ENCODE results near the gene ZNF79.

The ZNF79 gene

DNA sequence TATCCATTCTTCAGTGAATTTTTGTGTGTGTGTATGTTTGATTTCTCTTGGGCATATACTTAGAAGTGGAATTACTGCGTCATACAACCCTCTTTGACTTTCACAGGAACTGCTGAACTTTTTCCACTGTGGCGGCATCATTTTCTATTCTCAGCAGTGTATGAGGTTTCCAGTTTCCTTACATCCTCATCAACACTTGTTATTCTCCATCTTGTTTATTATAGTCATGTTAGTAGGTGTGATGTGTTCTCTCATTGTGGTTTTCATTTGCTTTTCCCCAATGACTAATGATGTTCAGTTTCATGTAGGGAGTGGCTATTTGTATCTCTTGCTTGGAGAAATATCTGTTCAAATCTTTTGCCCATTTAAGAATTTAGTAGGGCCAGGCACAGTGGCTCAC lies 2.6 kb downstream of the ZNF79 start:
- no peak for DNase-seq (ENCODE audit: low read depth)

DNA sequence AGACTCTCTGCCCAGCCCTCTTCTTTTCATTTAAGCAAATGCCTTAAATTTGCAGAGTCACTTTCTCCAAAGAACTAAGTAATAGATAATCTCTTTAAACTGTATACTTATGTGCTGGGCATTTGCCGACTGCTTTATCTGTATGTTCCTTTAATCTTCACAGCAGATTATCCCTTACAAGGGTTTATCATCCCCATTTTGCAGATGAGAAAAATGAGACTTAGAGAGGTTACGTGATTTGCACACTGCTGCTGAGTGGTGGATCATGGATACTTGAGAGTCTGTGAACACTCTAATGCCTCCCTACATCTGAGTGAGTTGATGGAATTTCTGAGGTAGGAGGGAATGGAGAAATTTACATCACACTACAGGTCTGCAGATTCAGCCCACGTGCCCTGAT lies 4.2 kb downstream of the ZNF79 start:
- DNase-seq (ENCODE audit: low read depth) = no peak

DNA sequence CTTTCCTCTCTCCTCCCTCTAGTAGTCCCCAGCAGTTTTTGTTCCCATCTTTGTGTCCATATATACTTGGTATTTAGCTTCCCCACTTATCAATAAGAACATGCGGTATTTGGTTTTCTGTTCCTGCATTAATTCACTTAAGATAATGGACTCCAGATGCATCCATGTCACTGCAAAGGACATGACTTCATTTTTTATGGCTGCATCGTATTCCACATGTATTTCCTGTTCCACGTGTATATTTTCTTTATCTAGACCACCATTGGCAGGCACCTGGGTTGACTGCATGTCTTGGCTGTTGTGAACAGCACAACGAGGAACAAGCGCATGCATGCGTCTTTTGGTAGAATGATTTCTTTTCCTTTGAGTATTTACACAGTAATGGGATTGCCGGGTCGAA lies 6.2 kb downstream of the ZNF79 start:
- no peak for DNase-seq (ENCODE audit: low read depth)

DNA sequence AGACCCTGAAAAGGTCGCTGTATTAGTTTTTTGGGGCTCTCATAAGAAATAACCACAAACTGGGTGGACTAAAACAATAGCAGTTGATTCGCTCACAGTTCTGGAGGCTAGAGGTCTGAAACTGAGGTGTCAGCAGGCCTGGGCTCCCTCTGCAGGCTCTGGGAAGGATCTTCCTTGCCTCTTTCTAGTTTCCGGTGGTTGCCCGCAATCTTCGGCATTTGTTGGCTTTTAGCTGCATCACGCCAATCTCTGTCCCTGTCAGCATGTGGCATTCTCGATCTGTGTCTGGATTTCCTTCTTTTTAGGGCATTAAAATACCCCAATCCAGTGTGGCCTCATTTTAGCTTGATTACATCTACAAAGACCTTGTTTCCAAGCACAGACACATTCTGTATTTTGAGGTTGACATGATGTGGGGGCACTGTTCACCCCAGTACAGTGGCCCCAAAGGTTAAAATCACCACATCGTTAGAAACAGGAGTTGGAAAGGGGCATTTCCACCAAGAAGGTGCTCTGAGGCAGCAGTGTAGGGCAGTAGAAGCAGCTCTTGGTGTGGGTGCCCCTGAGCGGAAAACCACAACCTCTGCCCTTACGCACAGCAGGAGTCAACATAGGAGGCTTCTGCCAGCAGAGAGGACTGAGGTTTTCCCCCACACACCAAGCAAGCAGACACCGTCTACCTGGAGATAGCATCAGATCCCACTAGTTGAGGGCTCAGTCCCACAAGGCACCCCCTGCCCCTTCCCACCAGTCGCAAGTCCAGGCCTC lies 13.5 kb downstream of the ZNF79 start:
- DNase-seq (ENCODE audit: low read depth) = no peak

DNA sequence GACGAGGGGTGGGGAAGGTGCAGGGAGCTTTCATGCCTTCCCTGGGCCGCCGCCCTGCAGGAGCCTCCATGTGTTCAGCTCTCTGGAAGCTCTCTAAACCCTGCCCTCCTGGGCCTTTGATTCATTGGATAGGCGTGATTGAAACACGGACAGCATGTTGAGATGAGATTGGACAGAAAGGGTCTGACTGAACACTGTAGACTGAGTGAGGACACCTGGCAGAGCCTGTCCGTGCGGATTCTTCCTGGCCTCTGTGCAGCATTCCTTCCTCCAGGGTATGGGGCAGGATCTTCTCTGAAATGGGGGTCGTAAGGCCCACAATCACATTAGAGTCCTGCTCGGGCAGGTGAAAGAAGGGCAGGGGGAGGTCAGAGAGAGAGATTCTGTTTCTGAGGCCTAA lies 14.2 kb downstream of the ZNF79 start:
- no peak for DNase-seq (ENCODE audit: low read depth)

DNA sequence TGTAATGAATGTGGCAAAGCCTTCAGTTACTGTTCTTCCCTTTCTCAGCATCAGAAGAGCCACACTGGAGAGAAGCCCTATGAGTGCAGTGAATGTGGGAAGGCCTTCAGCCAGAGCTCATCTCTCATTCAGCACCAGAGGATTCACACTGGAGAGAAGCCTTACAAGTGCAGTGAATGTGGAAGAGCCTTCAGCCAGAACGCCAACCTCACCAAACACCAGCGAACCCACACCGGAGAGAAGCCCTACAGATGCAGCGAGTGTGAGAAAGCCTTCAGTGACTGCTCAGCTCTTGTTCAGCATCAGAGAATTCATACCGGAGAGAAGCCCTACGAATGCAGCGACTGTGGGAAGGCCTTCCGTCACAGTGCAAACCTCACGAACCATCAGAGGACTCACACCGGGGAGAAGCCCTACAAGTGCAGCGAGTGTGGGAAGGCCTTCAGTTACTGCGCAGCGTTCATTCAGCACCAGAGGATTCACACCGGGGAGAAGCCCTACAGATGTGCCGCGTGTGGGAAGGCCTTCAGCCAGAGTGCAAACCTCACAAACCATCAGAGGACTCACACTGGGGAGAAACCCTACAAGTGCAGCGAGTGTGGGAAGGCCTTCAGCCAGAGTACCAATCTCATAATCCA lies 20.2 kb downstream of the ZNF79 start:
- peak; percentile 2 for DNase-seq (ENCODE audit: low read depth)

DNA sequence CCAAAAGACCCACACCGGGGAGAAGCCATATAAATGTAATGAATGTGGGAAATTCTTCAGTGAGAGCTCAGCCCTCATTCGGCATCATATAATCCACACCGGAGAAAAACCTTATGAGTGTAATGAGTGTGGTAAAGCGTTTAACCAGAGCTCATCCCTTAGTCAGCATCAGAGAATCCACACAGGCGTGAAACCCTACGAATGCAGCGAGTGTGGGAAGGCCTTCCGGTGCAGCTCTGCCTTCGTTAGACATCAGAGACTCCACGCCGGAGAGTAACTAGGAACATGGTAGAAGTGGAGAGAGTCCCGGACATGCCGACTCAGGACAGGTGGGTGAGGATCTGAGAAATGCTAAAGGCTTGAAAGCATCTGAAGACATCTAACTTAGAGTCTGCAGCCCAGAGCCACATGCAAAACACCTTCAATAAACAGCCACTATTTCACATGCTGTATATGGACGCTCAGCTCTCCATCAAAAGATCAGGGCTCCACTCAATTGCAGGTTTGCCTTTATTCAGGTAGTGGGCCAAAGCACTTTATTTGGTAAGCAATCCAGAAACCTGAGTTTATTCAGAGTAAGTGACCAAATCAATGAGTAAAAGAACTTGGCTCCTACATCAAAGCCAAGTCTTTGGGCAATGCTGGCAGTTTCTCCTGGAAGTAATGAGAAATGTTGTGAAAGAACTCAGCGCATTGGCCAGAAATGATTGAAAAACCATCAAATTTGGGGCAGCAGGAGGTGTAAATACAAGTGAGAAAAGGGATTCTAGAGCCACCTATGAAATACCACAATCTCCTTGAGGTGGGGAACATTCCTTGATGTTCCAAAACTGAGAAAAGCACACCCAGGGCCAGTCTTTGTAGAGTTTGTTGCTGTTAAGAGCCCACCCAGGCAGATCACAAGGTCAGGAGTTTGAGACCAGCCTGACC lies 21.0 kb downstream of the ZNF79 start:
- DNase-seq (ENCODE audit: low read depth) = peak; percentile 21

DNA sequence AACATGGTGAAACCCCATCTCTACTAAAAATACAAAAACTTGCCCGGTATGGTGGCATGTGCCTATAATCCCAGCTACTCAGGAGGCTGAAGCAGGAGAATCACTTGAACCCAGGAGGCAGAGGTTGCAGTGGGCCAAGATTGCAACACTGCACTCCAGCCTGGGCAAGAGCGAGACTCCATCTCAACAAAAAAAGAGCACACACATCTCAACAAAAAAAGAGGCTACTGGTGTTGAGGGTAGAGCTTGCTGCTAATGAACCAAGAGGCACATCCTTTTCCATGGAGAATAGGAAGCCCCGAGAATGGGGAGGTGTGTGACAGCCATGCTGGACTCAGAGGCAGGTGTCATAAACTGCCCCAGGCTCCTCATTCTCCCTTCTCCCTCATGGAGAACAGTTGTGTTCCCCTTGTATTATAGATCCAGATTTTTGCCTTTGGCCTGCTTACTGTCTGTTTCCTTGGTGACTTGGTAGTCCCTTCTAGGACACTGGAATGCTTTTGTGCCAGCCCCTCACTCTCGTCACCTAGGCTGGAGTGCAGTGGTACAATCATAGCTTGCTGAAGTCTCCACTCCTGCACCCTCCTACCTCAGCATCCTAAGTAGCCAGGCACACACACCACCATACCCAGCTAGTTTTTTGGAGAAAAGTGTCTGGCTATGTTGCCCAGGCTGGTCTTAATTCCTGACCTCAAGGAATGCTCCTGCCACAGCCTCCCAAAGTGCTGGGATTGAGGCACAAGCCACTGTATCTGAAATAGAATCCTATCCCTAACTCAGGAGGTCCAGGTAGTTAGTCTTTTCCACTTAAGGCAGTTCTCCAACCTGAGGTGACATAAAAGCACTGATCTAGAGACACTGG lies 21.9 kb downstream of the ZNF79 start:
- peak; percentile 22 for DNase-seq (ENCODE audit: low read depth)

DNA sequence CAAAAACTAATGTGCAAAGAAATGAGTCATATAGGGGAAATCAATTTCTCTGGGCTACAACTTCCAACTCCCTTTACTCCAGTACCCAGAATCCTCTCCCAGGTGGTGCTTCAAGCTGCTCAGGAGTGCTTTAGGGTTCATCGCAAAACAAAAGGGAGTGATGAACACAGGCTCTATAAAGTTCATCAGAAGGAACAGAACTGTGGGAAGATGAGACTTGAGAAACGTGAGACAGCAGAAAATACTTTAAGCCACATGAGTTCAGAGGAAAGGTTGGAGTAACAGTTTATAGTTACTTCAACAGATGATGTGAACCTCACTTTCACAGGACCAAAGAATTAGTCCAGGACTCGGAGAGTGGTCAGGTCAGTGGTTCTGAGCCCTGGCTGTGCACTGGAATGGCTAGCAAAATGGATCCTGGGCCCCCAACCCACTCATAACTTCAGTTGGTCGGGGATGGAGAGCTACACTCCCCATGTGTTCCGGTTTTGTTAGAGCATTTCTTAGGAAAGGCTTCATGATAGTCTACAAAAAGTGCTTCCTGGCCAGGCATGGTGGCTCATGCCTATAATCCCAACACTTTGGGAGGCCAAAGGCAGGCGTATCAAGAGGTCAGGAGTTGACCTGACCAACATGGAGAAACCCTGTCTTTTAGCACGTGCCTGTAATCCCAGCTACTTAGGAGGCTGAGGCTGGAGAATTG lies 22.7 kb downstream of the ZNF79 start:
- peak; percentile 9 for DNase-seq (ENCODE audit: low read depth)

DNA sequence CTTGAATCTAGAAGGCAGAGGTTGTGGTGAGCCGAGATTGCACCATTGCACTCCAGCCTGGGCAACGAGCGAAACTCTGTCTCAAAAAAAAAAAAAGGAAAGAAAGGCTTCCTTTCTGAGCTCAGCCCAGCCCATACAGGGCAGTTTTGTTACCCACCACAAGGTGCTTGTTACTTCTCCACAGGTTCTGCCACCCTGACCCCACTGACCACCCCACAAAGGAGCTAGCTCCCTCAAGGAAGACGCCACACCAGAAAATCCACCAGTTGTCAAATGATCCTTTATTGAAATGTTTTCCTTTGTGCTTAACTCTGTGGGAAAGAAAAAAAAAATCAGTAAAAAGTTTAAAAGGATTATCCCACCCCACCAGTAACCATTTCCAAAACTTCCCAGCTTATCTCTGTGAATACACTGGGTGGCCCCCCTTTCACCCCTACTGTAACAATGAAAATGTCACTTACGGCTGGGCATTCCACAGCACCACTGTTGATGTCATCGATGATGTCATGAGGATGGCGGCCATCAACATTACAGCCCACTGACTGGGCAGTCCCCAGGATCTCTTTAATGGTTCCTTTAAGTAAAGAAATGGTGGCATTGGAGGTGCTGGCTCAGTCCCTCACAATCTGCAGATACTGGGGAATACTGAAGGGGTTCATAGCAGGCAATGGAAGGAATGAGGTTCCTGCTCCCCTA lies 23.4 kb downstream of the ZNF79 start:
- peak; percentile 50 for DNase-seq (ENCODE audit: low read depth)

DNA sequence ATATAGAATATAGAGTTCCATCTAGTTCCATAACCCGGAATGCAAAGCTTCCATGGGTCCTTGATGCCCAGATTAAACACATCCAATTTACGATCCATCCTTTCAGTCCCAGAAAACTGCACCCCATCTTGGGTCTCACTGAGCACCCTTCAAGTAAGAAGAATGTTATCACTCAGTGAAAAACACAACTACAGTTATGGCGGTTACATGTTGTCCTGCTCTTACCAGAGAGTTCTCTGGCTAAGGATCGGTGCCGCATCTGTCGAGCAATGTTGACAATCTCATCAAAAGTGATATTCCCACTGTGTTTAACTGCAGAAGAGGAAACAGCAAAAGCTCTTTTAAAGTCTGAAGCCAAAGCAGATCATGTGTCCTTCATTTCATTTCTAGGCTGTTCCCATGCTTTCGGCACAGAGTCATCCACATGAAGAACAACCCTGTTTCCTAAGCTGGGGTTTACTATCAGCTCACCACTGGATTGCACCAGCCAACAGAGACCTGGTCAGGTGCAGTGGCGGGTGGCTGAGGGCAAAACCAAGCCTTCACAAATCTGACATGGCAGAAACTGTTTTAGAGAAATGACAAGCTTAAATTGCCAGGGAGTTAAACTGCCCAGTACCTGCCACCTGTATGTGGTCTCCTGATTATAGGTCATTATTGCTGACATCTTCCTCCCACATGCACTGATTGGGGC lies 24.1 kb downstream of the ZNF79 start:
- peak; percentile 9 for DNase-seq (ENCODE audit: low read depth)

DNA sequence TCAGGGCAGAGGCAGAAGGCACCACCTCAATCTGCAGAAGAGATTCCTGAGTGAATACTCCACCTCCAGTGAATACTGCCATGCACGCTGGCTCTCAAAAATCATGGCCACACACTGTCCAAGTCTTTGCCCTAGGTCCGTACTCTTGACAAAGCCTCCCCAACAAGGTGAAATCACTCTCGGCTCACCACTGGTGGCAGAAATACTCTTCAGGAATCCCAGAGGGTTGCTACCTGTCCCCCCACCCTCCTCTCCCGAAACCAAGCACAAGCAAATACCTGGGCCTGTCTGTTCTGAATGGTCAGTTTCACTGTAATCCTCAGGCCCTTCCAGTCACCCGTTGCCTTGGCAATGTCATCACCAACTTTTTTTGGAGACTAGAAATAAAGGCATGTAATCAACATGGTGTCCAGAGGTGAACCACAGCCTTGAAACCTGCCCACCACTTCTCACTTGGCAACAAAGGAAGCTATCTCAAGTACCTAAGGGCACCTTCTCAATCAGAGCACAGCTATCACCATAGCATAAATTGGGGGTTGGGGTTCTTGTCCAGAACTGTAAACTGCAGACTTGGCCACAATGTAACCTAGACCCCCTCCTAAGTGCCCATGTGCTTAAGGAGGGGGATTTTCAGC lies 25.3 kb downstream of the ZNF79 start:
- peak; percentile 9 for DNase-seq (ENCODE audit: low read depth)

DNA sequence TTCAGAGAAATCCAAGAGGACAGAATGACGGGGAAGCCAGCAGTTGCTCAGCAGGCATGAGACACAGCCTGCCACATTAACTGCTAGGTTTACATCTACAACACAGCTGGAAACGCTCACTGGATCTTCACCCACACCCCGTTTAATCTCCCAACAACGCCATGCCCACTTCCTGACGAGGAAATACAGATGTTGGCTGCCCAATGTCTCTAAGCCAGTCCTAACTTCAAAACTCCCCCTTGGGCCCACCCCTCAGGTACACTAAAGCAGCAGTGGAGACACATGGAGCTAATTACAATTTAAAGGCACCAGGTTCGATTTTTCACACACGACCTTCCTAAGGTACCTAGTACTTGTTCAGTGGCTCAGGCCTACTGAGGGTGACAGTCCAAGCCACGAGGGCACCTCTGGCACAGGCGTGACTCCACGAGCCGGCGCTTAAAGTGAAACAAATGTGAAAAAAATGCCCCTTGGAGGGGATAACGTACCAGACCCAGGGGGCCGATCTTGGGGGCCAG lies 26.1 kb downstream of the ZNF79 start:
- peak; percentile 42 for DNase-seq (ENCODE audit: low read depth)

DNA sequence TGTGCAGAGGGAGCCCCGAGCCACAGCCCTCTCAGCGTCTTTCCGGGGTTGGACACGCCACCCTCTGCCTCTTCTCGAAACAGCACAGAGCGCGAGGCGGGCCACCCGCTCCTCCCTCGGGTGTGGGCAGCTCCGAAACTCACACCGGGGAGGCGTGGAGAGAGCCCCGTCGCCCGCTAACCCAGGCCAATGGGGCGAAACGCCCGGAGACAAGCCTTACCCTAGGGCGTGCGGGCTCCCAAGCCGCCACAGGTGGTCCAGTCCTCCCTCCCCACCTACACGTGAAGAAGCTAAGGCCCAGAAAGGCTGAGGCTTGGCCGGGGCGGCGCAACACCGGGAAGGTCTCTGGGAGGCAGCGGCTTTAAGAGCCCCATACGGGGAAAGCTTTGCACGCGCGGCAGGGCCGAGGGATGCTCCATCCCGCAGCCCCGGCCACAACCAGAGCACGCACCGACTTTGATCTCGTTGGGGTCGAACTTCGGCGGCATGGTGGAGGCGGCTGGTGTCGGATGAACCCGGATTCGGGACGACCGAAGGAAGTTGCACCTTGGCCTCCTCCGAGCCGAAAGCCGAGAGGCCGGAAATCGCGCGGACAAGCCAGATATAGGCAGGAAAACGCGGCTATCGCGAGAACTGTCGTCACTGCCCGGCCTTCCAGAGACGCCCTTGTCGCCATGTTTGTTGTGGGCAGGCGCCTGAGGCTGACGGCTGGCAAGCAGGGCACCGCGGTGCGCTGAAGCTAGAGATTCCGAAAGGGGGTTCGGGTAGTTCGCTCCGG lies 26.8 kb downstream of the ZNF79 start, which contains the start of the genes LRSAM1 and RPL12:
Gene LRSAM1, plus strand, starts transcription at position 681 of the 778 bp plus-strand sequence. CDS start 3,018 bp downstream, outside the sequence.
Gene RPL12, minus strand, starts transcription at position 577 of the 778 bp plus-strand sequence. Its CDS starts 89 bp downstream, at position 488.
- peak; percentile 93 for DNase-seq (ENCODE audit: low read depth)

DNA sequence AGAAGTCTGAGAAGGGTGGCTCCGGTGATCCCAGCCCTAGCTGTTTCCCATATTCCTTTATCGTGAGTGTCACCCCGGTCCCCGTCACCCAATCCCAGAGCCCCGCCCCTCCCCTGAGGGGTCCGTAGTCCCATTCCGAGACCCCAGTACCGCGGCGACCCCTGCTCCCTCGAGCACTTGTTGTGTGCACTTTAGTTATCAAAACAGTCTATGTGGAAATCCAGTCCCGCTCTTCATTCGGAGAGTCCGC lies 27.4 kb downstream of the ZNF79 start:
- no peak for DNase-seq (ENCODE audit: low read depth)

DNA sequence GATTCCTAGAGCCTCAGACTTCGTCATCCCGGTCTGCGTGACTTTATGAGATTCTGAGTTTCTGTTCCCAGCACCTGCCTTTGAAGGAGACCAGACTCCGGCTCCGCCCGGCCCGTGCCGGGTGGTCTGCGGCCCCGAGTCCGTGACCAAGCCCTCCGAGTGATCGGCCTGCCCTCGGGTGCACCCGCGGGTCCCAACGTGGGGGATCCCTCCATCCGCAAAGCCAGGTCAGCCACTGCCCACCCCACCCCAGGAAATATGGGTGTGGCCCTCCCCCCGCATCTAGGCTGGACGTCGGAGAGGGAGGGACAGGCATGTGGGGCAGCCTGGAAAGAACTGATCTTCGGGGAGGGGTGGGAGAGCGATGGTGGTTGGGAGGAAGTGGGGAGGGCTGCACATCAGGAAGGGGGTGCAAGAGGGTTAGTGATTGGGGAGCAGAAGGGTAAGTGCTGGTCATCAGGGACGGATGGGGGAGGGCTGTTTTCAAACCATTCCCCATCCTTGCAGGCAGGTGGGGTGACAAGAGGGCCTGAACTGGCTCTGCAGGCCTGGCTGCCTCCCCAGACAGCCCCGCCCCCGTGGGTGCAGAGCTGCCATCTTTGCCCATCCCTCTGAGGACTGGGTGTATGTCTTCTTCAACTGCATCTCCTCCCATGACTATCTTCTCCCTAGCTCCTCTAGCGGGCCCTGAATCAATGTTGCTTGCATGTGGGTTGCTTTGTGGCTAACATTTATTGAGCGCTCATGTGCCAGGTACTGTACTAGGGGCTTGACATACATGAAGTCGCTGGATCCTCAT lies 27.9 kb downstream of the ZNF79 start:
- peak; percentile 66 for DNase-seq (ENCODE audit: low read depth)

DNA sequence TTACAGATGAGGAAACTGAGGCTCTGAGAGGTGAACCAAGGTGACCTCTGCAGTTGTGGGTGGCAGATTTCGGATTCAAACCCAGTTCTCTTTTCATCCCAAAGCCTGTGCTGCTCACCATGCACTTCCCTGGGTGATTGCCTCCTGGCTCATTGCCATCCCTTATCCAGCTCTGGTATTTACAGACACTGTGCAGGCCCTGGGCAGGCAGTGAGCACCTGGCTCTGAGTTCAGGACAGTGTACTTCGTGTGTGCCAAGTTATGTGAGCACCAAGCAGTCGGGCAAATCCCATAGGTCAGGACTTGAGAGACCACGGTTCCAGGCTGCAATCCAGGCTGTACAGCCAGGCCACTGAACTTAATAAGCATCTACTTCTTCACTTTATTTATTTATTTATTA lies 28.5 kb downstream of the ZNF79 start:
- peak; percentile 31 for DNase-seq (ENCODE audit: low read depth)
